ENCODE measurements around the gene C3AR1.

Gene C3AR1

DNA sequence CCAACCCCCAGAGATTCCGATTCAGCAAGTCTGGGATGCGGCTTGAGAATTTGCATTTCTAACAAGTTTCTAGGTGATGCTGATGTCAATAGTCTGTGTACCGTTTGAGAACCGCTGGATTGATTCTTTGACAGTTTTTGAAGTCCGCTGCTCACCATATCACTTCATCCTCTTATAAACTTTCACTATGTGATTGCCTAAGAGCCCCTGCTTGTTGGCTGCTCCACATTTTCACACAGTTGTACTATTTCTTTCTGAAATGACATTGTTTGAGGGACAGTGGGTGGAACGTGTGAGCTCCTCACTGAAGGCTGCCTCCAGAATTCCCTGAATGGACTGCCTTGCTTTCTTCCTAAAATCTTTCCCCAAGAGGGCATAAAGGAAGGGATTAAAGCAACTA, 7.7 kb downstream of the C3AR1 start:
- no peak for DNase-seq (ENCODE audit: extremely low spot score)
- POLR2A ChIA-PET: interaction anchor here (0.7 kb wide), 1 partner anchor 14 kb away, joined by 3 read pairs; no protein-coding TSS in a partner anchor
- CTCF ChIA-PET: interaction anchor here (1.0 to 1.4 kb wide), 3 partner anchors 13 to 392 kb away, joined by 3 to 4 read pairs (median 4); no protein-coding TSS in a partner anchor
- TF ChIP-seq, protein P1, sequence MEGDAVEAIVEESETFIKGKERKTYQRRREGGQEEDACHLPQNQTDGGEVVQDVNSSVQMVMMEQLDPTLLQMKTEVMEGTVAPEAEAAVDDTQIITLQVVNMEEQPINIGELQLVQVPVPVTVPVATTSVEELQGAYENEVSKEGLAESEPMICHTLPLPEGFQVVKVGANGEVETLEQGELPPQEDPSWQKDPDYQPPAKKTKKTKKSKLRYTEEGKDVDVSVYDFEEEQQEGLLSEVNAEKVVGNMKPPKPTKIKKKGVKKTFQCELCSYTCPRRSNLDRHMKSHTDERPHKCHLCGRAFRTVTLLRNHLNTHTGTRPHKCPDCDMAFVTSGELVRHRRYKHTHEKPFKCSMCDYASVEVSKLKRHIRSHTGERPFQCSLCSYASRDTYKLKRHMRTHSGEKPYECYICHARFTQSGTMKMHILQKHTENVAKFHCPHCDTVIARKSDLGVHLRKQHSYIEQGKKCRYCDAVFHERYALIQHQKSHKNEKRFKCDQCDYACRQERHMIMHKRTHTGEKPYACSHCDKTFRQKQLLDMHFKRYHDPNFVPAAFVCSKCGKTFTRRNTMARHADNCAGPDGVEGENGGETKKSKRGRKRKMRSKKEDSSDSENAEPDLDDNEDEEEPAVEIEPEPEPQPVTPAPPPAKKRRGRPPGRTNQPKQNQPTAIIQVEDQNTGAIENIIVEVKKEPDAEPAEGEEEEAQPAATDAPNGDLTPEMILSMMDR (IDR thresholded peaks at IDR 0.05; ENCODE audit: control extremely low read depth, extremely low read depth, low read depth, missing control alignments): no peak

DNA sequence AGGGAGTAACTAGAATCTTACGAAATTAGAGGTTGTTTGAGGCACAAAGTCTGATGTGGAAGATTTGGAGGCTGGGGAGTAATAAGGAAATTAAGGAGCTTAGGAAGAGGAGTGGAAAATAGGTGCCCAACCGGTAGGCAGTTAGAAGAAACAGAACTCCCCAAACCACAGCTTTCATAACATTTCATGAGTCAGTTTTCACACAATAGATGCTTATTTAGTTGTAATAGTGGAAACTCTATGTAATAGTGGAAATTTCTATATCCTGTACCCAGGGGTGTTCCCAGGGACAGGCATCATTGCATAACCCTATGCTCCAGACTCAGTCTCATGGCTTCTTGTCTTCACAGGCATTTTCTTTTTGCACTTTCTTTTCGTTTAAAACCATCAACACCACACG, 8.3 kb downstream of the C3AR1 start:
- ChIA-PET CTCF (interaction anchor here (1.0 to 1.4 kb wide), 3 partner anchors 12 to 393 kb away, joined by 3 to 4 read pairs (median 4); no protein-coding TSS in a partner anchor), POLR2A (interaction anchor here (0.7 kb wide), 1 partner anchor 15 kb away, joined by 3 read pairs; no protein-coding TSS in a partner anchor)
- TF ChIP-seq, protein P1 (IDR thresholded peaks at IDR 0.05; ENCODE audit: control extremely low read depth, extremely low read depth, low read depth, missing control alignments): no peak
- no peak for DNase-seq (ENCODE audit: extremely low spot score)

DNA sequence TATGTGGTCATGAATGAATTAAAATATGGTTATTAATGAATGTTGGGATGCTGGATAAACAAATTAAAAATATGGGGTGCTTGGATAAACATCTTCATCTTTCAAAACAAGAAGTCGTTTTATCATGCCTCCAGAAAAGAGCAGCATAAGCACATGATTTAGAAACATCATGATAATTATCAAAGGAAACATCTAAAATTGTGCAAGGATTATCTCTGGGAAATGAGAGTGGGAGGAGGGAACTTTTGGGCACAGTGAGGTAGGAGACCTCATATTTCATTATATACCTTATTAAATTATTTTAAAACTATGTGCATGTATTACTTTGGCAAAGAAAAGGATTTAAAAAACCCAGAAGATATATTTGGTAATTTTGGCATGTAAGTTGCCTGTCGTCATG, 8.9 kb downstream of the C3AR1 start:
- TF ChIP-seq, protein P1 (IDR thresholded peaks at IDR 0.05; ENCODE audit: control extremely low read depth, extremely low read depth, low read depth, missing control alignments): no peak
- ChIA-PET POLR2A (no interaction called here), CTCF (interaction anchor here (1.6 kb wide), 1 partner anchor 11 kb away, joined by 3 read pairs; no protein-coding TSS in a partner anchor)
- no peak for DNase-seq (ENCODE audit: extremely low spot score)

DNA sequence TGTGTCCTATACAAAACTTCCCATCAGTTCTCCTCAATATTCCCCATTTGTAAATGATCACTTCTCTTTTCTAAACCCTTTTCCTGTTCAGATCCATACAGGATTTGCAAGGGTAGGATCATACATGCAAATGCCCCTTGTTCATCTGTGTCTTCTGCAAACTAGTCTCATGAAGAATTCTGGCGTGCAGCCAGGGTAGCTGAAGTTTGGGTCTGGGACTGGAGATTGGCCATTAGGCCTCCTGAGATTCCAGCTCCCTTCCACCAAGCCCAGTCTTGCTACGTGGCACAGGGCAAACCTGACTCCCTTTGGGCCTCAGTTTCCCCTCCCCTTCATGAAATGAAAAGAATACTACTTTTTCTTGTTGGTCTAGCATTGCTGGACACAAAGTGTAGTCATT, 11.3 kb downstream of the C3AR1 start:
- TF ChIP-seq, protein P1 (IDR thresholded peaks at IDR 0.05; ENCODE audit: control extremely low read depth, extremely low read depth, low read depth, missing control alignments): no peak

DNA sequence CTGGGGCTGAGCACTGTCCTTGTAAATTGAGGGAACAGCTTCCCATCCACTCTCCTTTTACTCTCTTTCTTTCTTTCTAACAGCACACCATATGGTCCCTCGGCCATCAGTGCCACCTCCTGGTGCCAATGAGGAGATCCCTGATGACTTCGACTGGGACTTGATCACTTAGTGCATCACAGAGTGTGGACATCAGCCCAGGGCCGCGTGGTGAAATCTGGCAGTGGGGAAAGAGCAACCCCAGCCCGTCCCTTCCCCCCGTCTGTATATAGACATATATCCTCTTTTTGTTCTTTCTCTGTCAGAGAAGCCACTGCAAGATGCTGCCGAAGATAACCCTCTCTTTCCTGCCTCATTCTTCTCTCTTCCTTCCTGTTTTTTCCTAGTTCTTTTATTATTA, 13.5 kb downstream of the C3AR1 start:
- ChIA-PET POLR2A (no interaction called here), CTCF (interaction anchor here (0.7 kb wide), 1 partner anchor 17 kb away, joined by 3 read pairs; no protein-coding TSS in a partner anchor)
- TF ChIP-seq, protein P1 (IDR thresholded peaks at IDR 0.05; ENCODE audit: control extremely low read depth, extremely low read depth, low read depth, missing control alignments): no peak
- DNase-seq (ENCODE audit: extremely low spot score): no peak

More for the DNA sequence above, 11.3 kb downstream of the C3AR1 start:
- DNase-seq (ENCODE audit: extremely low spot score): no peak
- ChIA-PET CTCF (no interaction called here), POLR2A (no interaction called here)

DNA sequence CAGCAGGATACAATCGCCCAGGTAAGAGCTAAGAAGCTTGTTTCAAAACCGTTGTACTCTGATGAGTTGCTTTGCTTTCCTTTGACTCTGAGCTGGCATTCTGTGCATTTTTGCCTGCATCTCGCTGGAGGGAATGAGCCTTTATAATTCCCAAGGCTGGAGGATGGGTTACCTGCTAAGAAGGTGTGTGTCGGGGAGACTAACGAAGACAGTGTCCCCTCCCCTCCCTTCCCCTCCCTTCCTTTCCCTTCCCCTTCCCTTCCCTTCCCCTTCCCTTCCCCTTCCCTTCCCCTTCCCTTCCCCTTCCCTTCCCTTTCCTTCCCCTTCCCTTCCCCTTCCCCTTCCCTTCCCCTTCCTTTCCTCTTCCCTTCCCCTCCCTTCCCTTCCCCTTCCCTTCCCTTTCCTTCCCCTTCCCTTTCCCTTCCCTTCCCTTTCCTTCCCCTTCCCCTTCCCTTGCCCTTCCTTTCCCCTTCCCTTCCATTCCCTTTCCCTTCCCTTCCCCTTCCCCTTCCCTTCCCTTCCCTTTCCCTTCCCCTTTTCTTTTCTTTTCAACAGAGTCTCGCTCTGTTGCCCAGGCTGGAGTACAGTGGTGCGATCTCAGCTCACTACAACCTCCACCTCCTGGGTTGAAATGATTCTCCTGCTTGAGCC, 15.4 kb downstream of the C3AR1 start:
- no peak for DNase-seq (ENCODE audit: extremely low spot score)
- POLR2A ChIA-PET: no interaction called here
- TF ChIP-seq, protein P1 (IDR thresholded peaks at IDR 0.05; ENCODE audit: control extremely low read depth, extremely low read depth, low read depth, missing control alignments): no peak
- CTCF ChIA-PET: interaction anchor here (0.6 to 1.8 kb wide), 2 partner anchors 12 to 58 kb away, joined by 4 read pairs; no protein-coding TSS in a partner anchor
